ENCODE data around the gene BCL7B.

DNA sequence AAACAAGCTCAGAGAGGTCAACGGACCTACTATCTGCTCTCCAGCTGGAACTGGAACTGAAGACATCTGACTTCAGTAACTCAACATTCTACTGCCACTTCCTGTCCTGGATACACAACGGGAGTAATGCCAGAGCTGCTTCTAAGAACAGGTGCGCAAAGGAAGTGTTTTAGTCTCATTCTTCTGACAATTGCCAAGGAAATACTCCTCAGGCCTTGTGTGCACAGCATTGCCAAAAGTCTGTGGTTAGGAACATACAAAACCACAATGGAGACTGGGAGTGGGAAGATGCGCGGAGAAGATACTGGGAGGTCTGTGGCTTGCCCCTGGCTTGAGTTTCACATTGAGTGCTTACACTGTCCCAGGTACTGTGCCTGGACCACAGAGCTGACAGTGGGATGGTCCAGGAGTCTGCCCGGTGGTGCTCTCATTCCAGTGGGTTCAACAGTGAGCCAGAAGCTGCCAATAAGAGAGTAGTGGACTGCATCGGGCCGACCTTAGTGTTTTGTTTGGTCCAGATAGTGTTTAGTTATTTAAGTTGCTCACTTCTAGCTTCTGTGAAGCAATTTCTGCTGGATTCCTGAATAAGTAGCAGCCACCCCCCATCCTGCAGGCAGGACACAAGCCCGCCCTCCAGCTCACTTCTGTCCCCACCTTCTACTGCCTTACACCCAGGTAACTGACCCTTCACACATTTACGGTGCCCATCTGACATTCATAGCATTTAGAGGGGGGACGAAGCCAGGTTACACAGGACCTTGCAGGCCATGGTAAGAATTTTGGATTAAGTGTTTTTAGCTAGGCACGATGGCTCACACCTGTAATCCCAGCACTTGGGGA, 10.6 kb upstream of the BCL7B start:
- TF ChIP-seq POLR2A (IDR thresholded peaks at IDR 0.05; ENCODE audit: low read depth, low read length) (no peak), FOS (IDR thresholded peaks at IDR 0.05; ENCODE audit: low read depth, low read length) (no peak)
